DOHH2 (cell line): Measurements from ENCODE around the gene EYA4.

Experiments used
- CTCF ChIP-seq: fragments of 200-600 bp; sonication (generic); IDR thresholded peaks from one replicate; pipeline ENCODE4 v1.5.1; 2014; ENCODE audit warnings: antibody characterized with exemption, mild to moderate bottlenecking, low read depth, low read length; ENCODE audit not compliant: poor library complexity, severe bottlenecking
- EZH2phosphoT487 ChIP-seq: fragments of 200-600 bp; sonication (generic); IDR thresholded peaks from 2 replicates; pipeline ENCODE4 v1.6.1; 2017; ENCODE audit warnings: borderline replicate concordance, mild to moderate bottlenecking, antibody characterized with exemption, low read length, moderate library complexity, mixed read lengths

- TF ChIP-seq CTCF (no peak), EZH2phosphoT487 (no peak)
Measured at GRCh38 chr6:133466680-133467079, 225.5 kb downstream of the EYA4 start.
